Ecto neural progenitor cell (in vitro differentiated cells): ENCODE data around the gene ASB2.
A peak's percentile ranks its signal among the peaks of the same experiment; 100 is the strongest.

ENCODE experiments used
- DNase-seq: peaks from one replicate; pipeline ENCODE4 v3.0.0-alpha.2; 2018; ENCODE audit warnings: low spot score

Gene ASB2

DNA sequence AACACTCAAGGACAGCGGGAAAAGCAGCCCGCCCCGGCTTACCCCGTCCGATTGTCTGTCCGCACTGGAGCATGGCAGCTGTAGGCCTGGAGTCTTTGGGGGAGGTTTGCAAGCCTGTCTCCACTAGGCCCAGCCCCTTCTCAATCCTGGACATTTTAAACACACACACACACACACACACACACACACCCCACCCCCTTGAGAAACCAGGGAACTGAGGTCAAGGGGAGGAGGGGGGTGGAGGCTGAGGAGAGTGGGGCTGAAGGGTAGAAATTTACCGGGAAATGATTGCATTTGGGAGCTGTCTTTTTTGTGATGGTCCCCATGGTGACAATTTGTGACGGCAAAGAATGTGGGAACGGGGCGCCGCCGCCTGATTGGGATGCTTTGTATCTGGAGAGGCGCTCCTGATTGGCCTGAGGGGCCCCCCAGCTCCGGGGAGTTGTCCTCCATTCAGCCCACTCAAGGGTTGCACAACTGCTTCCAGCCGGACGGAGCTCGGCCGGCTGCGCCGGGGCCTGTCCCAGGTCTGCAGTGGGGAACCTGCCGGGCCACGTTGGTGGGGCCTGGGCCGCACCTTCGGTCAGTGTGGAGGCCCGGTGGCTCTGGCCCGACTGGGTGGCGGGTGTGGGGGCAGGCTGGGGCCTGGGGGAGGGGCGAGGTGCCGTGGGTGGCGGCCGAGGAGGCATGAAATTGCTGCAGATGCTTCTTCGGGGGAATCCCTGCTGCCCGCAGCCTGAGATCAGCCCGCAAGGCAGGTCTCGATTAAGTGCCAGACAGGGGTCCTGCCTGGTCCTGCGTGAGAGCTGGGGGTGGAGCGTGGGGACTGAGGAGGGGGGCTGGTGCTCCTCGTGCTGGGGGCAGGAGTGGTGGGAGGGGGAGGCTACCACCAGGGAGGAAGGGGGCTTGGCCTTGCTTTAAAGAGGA lies 49.2 kb downstream of the ASB2 start, which contains the start of gene FAM181A:
Gene FAM181A, plus strand, starts transcription at position 472 of the 927 bp plus-strand sequence. CDS start 942 bp downstream, outside the sequence.
- DNase-seq, result peak; percentile 73

DNA sequence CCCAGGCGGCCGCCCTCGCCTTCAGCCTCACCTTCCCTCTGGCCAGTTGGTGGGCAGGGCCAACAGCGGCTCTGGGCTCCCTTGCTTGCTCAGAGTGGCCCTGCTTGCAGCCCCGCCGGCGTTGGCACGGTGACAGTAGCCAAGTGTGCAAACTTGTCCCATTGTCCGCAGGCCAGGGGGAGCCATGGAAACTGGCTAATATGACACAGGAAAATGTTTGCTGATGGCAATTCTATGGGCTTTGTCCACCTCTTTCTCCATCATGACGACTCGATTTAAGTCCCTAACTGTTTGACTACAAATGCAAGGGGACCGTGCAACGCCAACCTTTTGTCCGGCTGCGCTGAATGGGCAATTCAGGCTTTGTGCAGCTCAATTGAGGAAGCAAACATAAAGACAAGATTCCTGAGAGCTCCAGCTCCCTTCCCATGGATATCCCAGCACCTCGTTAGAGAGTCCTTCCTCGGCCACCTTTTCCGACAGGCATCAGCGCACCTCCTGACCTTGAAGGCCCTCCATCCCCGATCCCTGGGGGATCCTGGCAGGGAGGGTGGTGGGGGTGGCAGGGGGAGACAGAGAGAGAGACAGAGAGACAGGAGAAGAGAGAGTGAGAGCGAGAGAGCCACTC lies 50.0 kb downstream of the ASB2 start:
- peak; percentile 62 for DNase-seq

DNA sequence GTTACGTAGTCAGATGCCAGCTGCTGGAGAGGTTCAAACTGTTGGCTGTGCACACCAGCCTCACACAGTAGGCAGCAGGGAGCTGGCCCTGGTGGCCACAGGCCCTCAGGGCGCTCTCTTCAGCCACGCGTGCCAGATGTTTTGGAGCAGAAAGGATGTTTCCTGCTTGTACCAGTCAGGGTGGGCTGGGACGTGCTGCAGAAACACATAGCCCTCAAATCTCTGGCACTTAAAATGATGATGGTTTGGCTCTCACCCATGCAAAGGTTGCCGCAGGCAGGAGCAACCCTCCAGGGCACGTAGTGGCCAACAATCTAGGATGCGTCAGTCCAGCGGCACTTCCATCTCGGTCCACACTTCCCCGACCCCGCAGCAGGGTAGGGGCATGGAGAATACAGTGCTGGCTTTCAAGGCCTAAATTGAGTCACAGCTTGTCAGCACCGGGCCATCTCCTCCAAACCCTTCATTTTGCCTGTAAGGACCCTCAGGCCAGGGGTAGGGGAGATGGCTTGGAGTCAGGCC lies 50.9 kb downstream of the ASB2 start:
- no peak for DNase-seq

DNA sequence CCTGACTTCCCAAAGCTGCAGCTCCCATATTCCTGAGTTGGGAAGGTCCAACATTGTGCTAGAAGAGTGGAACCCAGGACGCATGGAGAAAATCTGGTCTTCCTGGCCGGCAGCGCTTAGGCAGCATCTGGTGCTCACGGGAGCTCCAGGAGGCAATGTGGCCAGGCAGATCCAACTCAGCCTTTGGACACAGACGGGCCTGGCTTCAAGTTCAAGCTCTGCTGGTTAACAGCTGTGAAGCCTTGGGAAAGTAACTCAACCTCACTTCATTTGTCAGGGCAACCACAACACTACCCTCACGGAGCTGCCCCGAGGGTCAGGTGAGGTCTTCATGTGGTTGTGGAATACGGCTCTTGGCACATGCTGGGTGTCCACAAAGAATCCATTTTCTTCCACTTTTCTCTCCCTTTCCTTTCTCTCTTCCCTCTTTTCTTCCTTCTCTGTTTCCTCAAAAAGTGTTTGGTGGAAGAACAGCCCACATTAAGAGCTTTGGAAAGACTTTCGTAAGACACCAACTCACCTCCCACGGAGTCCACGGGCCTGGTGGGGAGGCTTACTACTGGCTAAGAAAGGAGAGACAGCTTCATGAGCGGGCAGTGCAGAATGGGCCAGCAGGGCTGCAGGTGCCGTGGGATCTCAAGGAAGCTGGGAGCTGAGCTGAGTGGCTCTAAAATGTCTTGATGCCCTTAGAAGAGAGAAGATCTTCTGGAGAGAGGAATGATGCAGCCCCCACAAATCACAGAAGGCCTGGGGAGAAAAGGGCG lies 51.6 kb downstream of the ASB2 start:
- DNase-seq, result no peak

DNA sequence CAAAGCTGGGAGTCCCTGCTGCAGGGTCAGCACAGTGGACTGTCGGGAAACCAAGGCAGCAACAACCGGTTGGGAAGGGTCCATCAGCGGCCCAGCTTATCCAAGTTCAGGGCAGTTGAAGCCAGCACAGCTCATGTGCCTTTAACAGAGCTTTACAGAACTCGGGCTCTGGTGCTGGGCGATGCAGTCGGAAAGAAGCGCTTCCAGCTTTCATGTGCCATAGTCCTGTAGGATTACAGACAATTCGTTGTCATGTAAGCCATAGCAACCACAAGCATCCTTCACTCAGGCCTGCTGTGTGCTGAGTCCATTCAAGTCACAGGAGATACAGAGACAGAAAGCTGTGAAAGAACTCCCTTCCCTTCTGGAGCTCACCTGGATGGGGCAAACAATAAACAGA lies 52.7 kb downstream of the ASB2 start:
- no peak for DNase-seq

DNA sequence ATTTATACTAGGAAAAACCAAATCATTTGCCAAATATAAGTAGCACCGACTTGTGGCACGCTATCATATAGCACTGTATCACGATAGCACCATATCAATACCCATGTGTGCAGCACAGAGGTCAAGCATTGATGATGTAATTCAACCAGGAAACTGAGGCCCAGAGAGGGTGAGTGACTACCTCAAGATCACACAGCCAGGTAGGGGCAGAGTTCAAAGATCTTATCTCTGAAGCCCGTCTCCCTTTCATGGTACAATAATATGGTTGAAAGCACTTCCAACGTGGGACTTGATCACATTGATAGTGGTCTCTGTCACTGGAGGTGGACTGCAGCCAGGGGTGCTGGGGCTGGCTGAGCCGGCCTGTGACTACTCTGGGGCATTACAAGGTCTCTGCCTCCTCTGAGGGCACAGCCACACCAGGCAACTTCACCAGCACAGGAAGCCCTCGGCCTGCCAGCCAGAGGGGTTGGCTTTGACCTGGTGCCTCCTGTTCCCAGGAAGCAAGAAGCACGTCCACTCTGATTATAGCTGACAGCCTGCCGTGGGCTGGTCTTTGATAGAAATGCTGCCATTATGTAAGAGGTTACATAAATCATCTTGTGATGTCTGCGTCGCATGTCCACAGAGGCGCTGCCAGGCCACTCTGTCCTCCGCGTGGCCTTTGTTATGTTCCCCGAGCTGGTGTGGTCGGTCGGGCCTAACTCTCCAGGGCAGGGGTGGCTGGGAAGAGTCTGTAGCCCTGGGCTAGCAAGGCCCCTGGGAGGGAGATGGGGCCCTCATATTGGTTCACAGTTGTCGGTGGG lies 55.2 kb downstream of the ASB2 start:
- DNase-seq, result no peak

DNA sequence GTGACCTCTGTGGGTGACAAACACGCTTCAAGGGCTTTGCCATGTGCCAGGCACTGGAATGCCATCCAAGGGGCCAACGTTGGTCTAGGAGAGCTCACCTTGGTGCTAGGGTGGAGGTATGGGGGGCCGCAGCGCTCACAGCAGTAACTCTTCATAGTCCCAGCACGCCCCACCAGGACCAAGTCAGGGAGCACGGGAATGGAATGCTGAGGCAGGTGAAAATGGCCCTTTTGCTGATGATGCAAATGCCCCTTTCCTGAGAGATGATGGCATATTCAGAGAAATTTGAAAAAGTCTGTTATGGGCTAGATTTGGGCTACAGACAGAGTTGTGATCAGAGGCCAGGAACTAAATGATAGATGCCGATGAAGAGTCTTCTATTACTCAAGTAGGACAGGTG lies 59.2 kb downstream of the ASB2 start:
- no peak for DNase-seq

DNA sequence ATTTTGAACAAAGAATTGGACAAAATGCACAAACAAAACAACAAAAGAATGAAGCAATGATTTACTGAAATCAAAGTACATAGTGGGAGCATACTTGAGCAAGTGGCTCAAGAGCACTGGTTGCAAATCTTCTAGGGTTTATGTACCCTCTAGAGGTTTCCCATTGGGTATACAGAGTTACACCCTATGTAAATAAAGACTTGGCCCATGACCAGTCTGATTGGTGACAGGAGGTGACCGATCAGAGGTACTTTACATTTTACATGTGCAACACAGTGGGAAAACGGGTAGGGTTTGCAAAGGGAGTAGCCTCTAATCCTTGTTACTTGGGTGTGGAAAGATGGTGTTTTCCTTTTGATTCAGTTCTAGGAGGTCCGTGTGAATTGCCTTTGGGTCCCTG lies 59.9 kb downstream of the ASB2 start:
- DNase-seq, result no peak

DNA sequence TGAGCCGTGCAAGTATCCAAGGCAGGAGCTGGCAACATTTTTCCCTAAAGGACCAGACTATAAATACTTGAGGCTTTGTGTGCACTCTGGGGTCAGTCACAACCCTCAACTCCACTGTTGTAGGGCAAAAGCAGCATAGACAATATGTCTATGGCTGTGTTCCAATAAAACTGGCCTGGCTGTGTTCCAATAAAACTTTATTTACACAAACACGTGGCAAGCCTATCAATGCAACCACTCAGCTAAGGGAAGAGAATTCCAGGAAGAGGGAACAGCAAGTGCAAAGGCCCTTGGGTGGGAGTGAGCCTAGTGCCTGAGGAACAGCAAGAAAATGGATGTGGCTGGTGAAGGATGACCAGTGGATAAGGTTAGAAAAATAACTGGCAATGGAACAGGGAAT lies 60.6 kb downstream of the ASB2 start:
- DNase-seq, result no peak

DNA sequence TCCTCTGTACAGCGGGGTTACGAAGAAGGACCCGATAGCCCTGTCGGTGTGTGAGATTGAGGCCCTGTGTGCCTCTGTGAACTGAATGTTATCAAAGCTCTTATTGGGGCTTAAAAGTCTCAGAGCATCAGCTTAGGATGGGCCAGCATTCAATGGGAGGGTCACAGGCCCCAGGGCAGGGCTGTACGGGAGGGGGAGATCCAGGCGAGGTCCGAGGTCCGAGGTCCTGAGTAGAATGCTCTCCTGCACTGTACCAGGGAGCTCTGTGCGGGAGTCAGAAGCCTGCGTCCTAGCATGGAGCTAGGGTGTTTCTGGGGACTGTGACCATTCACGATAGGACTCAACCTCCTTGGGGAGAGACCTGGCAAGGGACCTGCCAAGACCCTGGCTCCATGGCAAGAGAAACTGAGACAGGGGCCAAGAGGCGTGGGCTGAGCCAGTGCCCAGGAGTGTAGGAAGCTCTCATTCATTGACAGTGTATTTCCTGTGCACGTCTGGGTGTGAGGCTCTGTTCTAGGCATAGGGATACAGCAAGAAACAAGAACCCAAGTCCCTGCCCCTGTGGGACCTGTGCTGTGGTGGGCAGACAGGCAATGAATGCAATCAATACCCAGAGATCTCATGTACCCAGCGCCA lies 61.2 kb downstream of the ASB2 start:
- DNase-seq, result no peak

DNA sequence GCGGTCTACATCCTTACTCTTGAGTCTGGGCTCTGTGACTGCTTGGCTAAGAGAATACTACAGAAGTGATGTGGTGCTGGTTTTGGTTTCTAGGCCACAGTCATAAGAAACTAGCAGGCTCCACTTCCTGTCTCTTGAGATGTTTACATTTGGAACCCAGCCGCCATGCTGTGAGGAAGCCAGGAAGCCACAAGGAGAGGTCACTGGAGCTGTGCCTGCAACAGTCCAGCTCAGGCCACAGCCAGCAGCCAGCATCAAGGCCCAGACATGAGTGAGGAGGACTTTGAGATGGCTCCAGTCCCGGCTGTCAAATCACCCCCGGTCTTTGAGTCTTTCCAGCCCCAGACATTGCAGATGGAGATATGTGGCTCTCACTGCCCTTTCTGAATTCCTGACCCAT lies 62.1 kb downstream of the ASB2 start:
- no peak for DNase-seq

DNA sequence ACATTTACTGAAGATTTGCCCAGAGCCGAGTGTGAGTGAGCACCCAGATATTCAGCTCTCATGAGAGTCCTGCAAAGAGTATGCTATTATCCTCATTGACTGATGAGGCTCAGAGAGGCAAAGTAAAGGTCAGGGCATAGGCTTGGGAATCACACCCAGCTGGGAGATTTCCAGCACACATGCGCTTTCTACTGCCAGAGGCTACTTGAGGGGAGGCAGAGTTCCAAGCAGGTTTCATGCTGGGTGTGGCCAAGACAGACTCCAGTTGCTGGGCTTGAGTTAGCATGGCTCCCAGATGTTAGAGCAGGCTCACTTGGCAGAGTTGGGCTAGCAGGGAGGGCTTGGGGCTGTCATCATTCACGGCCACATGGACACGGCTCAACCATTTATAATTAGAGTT lies 63.6 kb downstream of the ASB2 start:
- no peak for DNase-seq

DNA sequence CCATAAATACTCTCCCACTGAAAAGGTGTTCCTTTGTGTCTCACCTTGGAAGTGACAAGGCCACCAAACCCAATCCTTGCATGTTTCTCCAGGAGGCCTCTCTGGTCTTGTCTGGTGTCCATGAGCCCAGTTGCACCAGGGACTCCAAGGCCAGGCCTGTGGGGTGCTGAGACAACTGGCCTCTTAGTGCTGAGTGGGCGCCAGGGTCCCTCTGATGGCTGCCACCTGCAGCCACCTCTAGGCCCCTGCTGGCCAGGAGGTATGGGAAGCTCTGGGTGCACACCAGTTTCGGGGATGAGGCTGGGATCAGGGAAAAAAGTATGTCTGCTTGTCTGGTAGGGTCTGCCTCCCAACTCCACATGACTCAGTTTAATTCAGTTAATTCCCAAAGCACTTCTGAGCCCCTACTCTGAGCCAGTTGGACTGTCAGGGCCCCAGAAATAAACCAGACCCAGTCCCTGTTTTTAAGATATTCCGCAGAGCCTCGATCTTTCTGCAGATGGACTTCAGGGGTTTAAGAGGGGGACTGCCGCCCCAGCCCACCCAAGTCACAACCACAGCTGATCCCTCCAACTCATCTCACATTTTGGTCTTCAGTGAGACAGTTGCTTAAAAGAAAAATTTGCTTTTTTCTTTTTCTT lies 64.3 kb downstream of the ASB2 start:
- no peak for DNase-seq

DNA sequence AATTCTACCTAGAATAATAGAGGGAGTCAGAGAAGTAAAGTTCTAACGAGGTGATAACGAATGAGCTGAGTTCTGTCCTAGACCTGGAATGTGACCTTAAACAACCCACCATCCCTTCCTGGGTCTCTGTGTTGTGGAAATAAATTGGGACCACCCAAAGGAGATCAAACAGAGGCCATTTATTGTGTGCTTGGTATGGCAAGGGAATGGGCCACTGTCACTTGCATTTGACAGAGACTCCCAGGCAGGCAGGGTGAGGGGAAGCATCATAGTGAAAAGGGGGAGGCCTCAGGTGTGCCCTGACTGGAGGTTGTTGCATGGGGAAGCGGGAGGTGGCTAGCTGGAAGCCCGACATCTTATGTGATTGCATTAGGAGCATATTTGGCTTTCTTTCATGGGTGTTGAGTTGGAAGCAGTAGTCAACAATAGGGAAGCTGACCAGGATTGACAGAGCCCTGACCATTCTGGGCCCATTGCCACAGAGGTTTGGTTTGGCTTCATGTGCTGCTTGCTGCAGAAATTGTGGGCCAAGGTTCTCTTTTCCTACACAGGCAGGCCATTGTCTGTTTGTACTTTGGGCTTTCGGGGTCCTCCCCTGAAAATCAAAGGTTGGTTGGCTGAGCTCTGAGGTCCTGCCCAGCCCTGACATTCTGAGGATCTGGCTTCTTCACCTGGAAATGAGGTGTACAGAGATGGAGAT lies 66.8 kb downstream of the ASB2 start:
- DNase-seq, result no peak

DNA sequence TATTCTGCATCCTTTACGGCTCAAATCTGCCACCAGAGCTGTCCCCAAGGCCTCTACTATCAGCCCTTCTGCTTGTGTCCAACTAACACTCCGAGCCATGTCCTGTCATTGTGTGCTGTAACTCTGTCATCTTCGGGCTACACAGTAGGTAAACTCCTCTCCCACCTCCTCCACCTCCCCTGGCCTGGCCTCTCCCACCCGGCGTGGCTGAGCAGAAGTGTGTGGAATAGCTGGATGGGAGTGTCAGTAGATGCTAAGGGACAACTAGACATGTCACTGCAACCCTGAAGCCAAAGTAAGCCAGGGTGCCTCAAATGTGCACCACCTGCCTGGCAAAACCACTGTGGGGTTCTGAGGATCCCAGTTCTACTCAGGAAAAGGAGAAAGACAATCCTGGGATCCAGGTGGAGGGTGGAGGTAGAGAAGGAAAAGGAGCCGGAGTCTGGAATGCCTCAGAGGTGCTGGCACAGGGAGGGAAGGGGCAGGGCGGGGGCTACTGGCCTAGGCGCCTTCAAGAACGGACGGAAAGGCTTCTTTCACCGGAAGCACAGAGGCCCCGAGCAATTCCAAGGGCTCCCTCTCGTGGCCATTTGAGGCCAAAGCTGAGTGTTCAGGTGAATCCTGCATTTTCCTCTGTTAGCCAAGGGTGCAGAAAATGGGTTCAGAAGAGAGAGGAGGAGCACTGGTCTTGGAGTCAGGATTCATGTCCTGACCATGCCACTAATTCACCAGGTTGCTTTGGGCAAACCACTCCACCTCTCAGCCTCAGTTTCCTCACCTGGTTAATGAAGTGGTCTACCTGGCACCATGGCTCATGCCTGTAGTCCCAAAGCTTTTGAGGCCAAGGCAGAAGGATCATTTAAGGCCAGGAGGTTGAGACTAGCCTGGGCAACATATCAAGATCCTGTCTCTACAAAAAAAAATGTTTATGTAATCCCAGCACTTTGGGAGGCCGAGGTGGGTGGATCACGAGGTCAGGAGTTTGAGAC lies 69.7 kb downstream of the ASB2 start:
- DNase-seq, result peak; percentile 73

DNA sequence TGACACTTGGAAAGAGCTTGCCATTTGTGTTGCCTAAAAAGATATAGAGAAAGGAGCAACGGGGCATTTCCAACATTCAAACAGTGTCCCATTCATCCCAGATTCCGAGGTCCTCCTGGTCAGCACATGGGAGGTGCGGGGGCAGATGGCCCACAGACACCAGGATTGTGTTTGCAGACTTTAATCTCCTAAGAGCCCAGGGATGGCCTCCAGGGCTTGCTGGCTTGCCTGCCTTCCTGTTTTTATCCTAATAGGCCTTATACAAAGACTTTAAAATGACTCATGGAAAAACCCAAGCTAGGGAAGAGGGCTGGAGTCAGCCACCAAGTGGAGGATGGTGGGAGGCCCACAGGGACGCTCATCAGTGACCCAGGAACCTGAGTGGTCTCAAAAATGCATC lies 70.7 kb downstream of the ASB2 start:
- DNase-seq, result no peak

DNA sequence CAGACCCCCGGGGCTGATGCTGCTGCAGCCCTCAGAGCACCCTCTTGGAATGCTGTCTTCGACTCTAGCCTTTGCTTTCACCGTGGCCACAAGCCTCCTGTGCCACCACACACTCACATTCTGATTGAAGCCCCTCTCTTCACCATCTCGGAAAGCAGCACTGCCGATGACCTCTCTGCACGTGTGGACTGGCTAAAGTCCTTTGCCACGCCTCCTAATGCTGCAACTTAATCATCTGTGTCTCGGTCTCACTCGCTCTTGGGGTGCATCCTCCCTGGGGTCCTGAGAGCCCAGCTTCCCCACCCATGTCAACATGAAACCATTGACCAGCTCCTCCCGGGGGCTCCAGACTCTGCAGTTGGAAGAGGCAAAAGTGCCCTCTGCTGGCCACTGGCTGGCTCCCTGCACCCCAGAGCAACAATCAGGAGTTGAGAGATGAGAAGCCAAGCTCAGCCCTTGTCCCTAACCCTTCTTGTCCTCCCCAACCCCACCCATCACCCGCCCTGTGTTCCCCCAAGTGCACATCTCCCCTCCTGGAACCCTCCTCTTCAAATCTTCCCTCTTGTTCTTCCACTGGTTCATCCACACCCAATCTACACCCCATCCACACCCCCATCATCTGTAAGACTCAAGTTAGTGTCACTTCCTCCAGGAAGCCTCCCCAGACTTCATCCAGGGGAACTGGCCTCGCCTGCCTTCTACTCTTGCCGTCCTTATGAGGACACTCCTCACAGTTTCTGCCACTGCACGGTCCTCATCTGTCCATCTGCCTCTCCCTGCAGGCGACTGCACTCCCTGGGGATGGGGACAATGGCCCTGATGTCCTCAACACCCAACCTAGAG lies 72.8 kb downstream of the ASB2 start:
- DNase-seq, result peak; percentile 74
